ENCODE measurements around the gene EML6.

The EML6 gene

GRCh38 chr2:54909001-54909400 is 185.5 kb downstream of the EML6 start:
- H3K27ac ChIP-seq: no peak overlapping the region
- no peak for TF ChIP-seq CTCF (conservative IDR thresholded peaks at IDR 0.05)

GRCh38 chr2:54912305-54912704 is 188.8 kb downstream of the EML6 start:
- no peak overlapping the region for H3K27ac ChIP-seq
- no peak for TF ChIP-seq CTCF (conservative IDR thresholded peaks at IDR 0.05)

- TF ChIP-seq CTCF (conservative IDR thresholded peaks at IDR 0.05): no peak
- H3K27ac ChIP-seq: no peak overlapping the region
Observed at GRCh38 chr2:54912893-54913292, 189.4 kb downstream of the EML6 start.

GRCh38 chr2:54914637-54915036 is 191.2 kb downstream of the EML6 start:
- H3K27ac ChIP-seq: no peak overlapping the region
- no peak for TF ChIP-seq CTCF (conservative IDR thresholded peaks at IDR 0.05)

- H3K27ac ChIP-seq: no peak overlapping the region
- TF ChIP-seq CTCF (conservative IDR thresholded peaks at IDR 0.05): no peak
Observed at GRCh38 chr2:54915101-54915500, 191.6 kb downstream of the EML6 start.

- no peak for TF ChIP-seq CTCF (conservative IDR thresholded peaks at IDR 0.05)
- no peak overlapping the region for H3K27ac ChIP-seq
Observed at GRCh38 chr2:54916637-54917036, 193.2 kb downstream of the EML6 start.

- no peak overlapping the region for H3K27ac ChIP-seq
- TF ChIP-seq CTCF (conservative IDR thresholded peaks at IDR 0.05): no peak
Observed at GRCh38 chr2:54918647-54919280, 195.3 kb downstream of the EML6 start.
